Measurements from ENCODE around the gene RNF157. TPM values are rescaled to one million over a fixed set of nuclear protein-coding genes. Genes with fewer than 3 reads are reported as not detected.

The RNF157 gene
- total and polyA plus RNA-seq, 10 of the 15 experiments (the other 5 are each of a cell fraction or from before 2014, with no cell fraction given), result 1.4 to 15.9 (median 9.6) TPM

- TF ChIP-seq TCF3 (IDR thresholded peaks at IDR 0.05; ENCODE audit: borderline replicate concordance, insufficient read depth, low read depth, low read length), result no peak
- no peak for TF ChIP-seq LARP7 (IDR thresholded peaks at IDR 0.05)
- TF ChIP-seq MLLT1 (IDR thresholded peaks at IDR 0.05), result peak; percentile 66; the same call in 1 of the 2 replicates
- TF ChIP-seq ZNF384 (IDR thresholded peaks at IDR 0.05; ENCODE audit: borderline replicate concordance, low read depth, low read length), result 0 out of 2 replicates have a peak, but pooled peaks have one; percentile 22
- peak; percentile 94 for TF ChIP-seq POLR2A (IDR thresholded peaks at IDR 0.05; ENCODE audit: low read depth, low read length)
- peak; percentile 85 for TF ChIP-seq ZNF687 (IDR thresholded peaks at IDR 0.05)
- no peak for TF ChIP-seq MYB (IDR thresholded peaks at IDR 0.05; ENCODE audit: borderline replicate concordance, low read depth, low read length)
- TF ChIP-seq ZNF274 (IDR thresholded peaks at IDR 0.05; ENCODE audit: insufficient read depth, insufficient read length), result no peak
- no peak for TF ChIP-seq BCLAF1 (IDR thresholded peaks at IDR 0.05)
- no peak for TF ChIP-seq PML (IDR thresholded peaks at IDR 0.05; ENCODE audit: low read length)
- TF ChIP-seq CTCF (IDR thresholded peaks at IDR 0.05 in 2 of 3, conservative IDR thresholded peaks at IDR 0.05 in 1 of 3; ENCODE audit: control insufficient read depth in 2 of 3, extremely low read depth in 1 of 3, insufficient read depth in 1 of 3, low read depth in 3 of 3, low read length in 3 of 3), result no peak
- no peak for TF ChIP-seq ZNF217 (IDR thresholded peaks at IDR 0.05)
- no peak for TF ChIP-seq MXI1 (IDR thresholded peaks at IDR 0.05; ENCODE audit: low read depth, low read length)
- no peak for TF ChIP-seq ASH2L (IDR thresholded peaks at IDR 0.05; ENCODE audit: borderline replicate concordance, low read depth)
- no peak for TF ChIP-seq RELA (IDR thresholded peaks at IDR 0.05; ENCODE audit: borderline replicate concordance, partially characterized antibody)
Observed at GRCh38 chr17:76268015-76268749, 27.9 kb upstream of the RNF157 start (continued).

All from GM12878 (cell line).